ENCODE data around the gene RPF1.

DNA sequence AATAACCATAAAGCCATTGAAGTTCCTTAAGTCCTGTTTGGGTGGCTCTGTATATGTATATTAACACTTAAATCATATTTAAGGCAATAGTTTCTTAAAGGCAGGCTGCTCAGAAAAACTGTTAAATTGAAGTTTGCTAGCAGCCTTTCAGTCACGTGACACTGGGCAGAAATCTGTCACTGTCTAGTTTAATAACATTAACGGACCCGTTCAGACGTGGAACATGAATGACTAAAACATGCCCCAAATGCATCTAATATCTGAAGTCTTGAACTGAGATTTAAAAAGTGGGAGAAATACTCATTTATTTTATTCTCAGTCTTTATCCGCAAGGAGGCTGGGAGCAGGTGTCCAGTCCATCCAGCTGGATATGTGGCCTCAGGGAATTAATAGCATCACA is 23.9 kb downstream of the RPF1 start:
- TF ChIP-seq, protein P1, sequence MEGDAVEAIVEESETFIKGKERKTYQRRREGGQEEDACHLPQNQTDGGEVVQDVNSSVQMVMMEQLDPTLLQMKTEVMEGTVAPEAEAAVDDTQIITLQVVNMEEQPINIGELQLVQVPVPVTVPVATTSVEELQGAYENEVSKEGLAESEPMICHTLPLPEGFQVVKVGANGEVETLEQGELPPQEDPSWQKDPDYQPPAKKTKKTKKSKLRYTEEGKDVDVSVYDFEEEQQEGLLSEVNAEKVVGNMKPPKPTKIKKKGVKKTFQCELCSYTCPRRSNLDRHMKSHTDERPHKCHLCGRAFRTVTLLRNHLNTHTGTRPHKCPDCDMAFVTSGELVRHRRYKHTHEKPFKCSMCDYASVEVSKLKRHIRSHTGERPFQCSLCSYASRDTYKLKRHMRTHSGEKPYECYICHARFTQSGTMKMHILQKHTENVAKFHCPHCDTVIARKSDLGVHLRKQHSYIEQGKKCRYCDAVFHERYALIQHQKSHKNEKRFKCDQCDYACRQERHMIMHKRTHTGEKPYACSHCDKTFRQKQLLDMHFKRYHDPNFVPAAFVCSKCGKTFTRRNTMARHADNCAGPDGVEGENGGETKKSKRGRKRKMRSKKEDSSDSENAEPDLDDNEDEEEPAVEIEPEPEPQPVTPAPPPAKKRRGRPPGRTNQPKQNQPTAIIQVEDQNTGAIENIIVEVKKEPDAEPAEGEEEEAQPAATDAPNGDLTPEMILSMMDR (IDR thresholded peaks at IDR 0.05; ENCODE audit: low read depth, low read length, missing input control), result no peak
- TF ChIP-seq, protein P2, sequence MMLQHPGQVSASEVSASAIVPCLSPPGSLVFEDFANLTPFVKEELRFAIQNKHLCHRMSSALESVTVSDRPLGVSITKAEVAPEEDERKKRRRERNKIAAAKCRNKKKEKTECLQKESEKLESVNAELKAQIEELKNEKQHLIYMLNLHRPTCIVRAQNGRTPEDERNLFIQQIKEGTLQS (IDR thresholded peaks at IDR 0.05), result no peak
- TF ChIP-seq RAD21 (IDR thresholded peaks at IDR 0.05), result no peak
- TF ChIP-seq, protein P3, sequence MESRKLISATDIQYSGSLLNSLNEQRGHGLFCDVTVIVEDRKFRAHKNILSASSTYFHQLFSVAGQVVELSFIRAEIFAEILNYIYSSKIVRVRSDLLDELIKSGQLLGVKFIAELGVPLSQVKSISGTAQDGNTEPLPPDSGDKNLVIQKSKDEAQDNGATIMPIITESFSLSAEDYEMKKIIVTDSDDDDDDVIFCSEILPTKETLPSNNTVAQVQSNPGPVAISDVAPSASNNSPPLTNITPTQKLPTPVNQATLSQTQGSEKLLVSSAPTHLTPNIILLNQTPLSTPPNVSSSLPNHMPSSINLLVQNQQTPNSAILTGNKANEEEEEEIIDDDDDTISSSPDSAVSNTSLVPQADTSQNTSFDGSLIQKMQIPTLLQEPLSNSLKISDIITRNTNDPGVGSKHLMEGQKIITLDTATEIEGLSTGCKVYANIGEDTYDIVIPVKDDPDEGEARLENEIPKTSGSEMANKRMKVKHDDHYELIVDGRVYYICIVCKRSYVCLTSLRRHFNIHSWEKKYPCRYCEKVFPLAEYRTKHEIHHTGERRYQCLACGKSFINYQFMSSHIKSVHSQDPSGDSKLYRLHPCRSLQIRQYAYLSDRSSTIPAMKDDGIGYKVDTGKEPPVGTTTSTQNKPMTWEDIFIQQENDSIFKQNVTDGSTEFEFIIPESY (IDR thresholded peaks at IDR 0.05), result no peak
- no peak for TF ChIP-seq JUND (IDR thresholded peaks at IDR 0.05)
- TF ChIP-seq, protein P4, sequence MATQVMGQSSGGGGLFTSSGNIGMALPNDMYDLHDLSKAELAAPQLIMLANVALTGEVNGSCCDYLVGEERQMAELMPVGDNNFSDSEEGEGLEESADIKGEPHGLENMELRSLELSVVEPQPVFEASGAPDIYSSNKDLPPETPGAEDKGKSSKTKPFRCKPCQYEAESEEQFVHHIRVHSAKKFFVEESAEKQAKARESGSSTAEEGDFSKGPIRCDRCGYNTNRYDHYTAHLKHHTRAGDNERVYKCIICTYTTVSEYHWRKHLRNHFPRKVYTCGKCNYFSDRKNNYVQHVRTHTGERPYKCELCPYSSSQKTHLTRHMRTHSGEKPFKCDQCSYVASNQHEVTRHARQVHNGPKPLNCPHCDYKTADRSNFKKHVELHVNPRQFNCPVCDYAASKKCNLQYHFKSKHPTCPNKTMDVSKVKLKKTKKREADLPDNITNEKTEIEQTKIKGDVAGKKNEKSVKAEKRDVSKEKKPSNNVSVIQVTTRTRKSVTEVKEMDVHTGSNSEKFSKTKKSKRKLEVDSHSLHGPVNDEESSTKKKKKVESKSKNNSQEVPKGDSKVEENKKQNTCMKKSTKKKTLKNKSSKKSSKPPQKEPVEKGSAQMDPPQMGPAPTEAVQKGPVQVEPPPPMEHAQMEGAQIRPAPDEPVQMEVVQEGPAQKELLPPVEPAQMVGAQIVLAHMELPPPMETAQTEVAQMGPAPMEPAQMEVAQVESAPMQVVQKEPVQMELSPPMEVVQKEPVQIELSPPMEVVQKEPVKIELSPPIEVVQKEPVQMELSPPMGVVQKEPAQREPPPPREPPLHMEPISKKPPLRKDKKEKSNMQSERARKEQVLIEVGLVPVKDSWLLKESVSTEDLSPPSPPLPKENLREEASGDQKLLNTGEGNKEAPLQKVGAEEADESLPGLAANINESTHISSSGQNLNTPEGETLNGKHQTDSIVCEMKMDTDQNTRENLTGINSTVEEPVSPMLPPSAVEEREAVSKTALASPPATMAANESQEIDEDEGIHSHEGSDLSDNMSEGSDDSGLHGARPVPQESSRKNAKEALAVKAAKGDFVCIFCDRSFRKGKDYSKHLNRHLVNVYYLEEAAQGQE (IDR thresholded peaks at IDR 0.05), result no peak
- no peak for TF ChIP-seq HNF4G (IDR thresholded peaks at IDR 0.05)
- TF ChIP-seq YY1 (IDR thresholded peaks at IDR 0.05), result no peak
- no peak for TF ChIP-seq GABPA (IDR thresholded peaks at IDR 0.05 in 1 of 2, conservative IDR thresholded peaks at IDR 0.05 in 1 of 2)
- no peak for TF ChIP-seq TAF1 (conservative IDR thresholded peaks at IDR 0.05)
- no peak for TF ChIP-seq NR2F2 (IDR thresholded peaks at IDR 0.05)
- TF ChIP-seq, protein P5, sequence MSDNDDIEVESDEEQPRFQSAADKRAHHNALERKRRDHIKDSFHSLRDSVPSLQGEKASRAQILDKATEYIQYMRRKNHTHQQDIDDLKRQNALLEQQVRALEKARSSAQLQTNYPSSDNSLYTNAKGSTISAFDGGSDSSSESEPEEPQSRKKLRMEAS (IDR thresholded peaks at IDR 0.05), result no peak
- no peak for TF ChIP-seq HNF4A (conservative IDR thresholded peaks at IDR 0.05)
